ENCODE data around the gene TBC1D14. TPM values are rescaled to one million over a fixed set of nuclear protein-coding genes. Genes with fewer than 3 reads are reported as not detected.

The TBC1D14 gene
- total and polyA plus RNA-seq, 9 of the 15 experiments (the other 6 are each of a cell fraction or from before 2014, with no cell fraction given): 2.1 to 59.6 (median 44.8) TPM

DNA sequence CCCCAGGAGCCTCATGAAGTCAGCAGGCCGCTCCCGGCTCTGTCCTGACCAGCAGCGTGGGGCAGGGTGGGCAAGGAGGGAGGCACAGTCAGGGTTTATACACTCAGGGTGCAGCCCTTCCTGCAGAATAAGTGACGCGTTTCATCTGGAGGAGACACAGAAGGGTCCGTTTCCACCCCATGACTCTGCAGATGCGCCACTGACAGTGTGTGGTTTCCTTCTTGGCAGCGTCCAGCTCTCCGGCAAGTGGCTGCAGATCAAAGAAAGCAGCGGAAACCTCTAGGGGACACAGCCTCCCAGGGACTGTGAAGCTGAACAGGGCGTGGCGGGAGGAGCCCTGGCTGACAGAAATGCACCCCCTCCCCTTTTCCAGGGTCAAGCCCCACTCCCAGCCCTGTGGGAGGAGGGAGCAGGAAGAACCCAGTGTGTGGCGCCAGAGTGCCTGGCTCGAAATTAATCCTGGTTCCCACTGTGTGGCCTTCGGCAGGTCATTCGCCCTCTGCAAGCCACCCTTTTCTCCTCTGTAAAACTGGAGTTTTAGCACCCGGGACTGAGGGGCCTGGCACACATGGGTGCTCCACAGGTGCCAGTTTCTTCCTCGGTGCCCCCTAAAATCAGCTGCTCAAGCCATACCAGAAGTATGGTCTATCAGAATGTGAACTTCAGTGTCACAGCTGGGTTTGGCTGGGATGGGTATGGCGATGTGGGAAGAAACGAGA lies 17.3 kb upstream of the TBC1D14 start (continued):
- TF ChIP-seq, protein P1, sequence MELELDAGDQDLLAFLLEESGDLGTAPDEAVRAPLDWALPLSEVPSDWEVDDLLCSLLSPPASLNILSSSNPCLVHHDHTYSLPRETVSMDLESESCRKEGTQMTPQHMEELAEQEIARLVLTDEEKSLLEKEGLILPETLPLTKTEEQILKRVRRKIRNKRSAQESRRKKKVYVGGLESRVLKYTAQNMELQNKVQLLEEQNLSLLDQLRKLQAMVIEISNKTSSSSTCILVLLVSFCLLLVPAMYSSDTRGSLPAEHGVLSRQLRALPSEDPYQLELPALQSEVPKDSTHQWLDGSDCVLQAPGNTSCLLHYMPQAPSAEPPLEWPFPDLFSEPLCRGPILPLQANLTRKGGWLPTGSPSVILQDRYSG (tag; conservative IDR thresholded peaks at IDR 0.05; ENCODE audit: low read depth): no peak
- TF ChIP-seq OTX1 (CRISPR knock-in tag; IDR thresholded peaks at IDR 0.05) (no peak), FOXK2 (conservative IDR thresholded peaks at IDR 0.05 in 1 of 2, IDR thresholded peaks at IDR 0.05 in 1 of 2; ENCODE audit: low read depth in 2 of 2) (0 out of 4 replicates have a peak, but pooled peaks have one; percentile 26), ZFP36 (IDR thresholded peaks at IDR 0.05; ENCODE audit: low read depth, low read length, partially characterized antibody) (peak; percentile 19), ATF7 (IDR thresholded peaks at IDR 0.05) (peak; percentile 65; the same call in 1 of the 2 replicates), KDM2B (CRISPR knock-in tag; IDR thresholded peaks at IDR 0.05) (no peak), ELF4 (CRISPR knock-in tag; IDR thresholded peaks at IDR 0.05) (no peak), MEF2D (tag; conservative IDR thresholded peaks at IDR 0.05; ENCODE audit: low read depth) (no peak), NRF1 (conservative IDR thresholded peaks at IDR 0.05 in 1 of 2, IDR thresholded peaks at IDR 0.05 in 1 of 2) (peak; percentile 63 to 68), SRSF1 (IDR thresholded peaks at IDR 0.05; ENCODE audit: low read depth, low read length) (no peak), MCM3 (IDR thresholded peaks at IDR 0.05) (no peak)
- TF ChIP-seq, protein P2, sequence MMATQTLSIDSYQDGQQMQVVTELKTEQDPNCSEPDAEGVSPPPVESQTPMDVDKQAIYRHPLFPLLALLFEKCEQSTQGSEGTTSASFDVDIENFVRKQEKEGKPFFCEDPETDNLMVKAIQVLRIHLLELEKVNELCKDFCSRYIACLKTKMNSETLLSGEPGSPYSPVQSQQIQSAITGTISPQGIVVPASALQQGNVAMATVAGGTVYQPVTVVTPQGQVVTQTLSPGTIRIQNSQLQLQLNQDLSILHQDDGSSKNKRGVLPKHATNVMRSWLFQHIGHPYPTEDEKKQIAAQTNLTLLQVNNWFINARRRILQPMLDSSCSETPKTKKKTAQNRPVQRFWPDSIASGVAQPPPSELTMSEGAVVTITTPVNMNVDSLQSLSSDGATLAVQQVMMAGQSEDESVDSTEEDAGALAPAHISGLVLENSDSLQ (IDR thresholded peaks at IDR 0.05): peak; percentile 68
- TF ChIP-seq, protein P3, sequence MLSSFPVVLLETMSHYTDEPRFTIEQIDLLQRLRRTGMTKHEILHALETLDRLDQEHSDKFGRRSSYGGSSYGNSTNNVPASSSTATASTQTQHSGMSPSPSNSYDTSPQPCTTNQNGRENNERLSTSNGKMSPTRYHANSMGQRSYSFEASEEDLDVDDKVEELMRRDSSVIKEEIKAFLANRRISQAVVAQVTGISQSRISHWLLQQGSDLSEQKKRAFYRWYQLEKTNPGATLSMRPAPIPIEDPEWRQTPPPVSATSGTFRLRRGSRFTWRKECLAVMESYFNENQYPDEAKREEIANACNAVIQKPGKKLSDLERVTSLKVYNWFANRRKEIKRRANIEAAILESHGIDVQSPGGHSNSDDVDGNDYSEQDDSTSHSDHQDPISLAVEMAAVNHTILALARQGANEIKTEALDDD (IDR thresholded peaks at IDR 0.05): no peak
- TF ChIP-seq, protein P4, sequence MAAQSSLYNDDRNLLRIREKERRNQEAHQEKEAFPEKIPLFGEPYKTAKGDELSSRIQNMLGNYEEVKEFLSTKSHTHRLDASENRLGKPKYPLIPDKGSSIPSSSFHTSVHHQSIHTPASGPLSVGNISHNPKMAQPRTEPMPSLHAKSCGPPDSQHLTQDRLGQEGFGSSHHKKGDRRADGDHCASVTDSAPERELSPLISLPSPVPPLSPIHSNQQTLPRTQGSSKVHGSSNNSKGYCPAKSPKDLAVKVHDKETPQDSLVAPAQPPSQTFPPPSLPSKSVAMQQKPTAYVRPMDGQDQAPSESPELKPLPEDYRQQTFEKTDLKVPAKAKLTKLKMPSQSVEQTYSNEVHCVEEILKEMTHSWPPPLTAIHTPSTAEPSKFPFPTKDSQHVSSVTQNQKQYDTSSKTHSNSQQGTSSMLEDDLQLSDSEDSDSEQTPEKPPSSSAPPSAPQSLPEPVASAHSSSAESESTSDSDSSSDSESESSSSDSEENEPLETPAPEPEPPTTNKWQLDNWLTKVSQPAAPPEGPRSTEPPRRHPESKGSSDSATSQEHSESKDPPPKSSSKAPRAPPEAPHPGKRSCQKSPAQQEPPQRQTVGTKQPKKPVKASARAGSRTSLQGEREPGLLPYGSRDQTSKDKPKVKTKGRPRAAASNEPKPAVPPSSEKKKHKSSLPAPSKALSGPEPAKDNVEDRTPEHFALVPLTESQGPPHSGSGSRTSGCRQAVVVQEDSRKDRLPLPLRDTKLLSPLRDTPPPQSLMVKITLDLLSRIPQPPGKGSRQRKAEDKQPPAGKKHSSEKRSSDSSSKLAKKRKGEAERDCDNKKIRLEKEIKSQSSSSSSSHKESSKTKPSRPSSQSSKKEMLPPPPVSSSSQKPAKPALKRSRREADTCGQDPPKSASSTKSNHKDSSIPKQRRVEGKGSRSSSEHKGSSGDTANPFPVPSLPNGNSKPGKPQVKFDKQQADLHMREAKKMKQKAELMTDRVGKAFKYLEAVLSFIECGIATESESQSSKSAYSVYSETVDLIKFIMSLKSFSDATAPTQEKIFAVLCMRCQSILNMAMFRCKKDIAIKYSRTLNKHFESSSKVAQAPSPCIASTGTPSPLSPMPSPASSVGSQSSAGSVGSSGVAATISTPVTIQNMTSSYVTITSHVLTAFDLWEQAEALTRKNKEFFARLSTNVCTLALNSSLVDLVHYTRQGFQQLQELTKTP (IDR thresholded peaks at IDR 0.05; ENCODE audit: low read depth in 1 of 2, partially characterized antibody in 2 of 2): peak in 1 of 2 experiments; percentile 37
- TF ChIP-seq, protein P5, sequence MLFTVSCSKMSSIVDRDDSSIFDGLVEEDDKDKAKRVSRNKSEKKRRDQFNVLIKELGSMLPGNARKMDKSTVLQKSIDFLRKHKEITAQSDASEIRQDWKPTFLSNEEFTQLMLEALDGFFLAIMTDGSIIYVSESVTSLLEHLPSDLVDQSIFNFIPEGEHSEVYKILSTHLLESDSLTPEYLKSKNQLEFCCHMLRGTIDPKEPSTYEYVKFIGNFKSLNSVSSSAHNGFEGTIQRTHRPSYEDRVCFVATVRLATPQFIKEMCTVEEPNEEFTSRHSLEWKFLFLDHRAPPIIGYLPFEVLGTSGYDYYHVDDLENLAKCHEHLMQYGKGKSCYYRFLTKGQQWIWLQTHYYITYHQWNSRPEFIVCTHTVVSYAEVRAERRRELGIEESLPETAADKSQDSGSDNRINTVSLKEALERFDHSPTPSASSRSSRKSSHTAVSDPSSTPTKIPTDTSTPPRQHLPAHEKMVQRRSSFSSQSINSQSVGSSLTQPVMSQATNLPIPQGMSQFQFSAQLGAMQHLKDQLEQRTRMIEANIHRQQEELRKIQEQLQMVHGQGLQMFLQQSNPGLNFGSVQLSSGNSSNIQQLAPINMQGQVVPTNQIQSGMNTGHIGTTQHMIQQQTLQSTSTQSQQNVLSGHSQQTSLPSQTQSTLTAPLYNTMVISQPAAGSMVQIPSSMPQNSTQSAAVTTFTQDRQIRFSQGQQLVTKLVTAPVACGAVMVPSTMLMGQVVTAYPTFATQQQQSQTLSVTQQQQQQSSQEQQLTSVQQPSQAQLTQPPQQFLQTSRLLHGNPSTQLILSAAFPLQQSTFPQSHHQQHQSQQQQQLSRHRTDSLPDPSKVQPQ (CRISPR knock-in tag; IDR thresholded peaks at IDR 0.05; ENCODE audit: borderline replicate concordance): no peak
- TF ChIP-seq, protein P6, sequence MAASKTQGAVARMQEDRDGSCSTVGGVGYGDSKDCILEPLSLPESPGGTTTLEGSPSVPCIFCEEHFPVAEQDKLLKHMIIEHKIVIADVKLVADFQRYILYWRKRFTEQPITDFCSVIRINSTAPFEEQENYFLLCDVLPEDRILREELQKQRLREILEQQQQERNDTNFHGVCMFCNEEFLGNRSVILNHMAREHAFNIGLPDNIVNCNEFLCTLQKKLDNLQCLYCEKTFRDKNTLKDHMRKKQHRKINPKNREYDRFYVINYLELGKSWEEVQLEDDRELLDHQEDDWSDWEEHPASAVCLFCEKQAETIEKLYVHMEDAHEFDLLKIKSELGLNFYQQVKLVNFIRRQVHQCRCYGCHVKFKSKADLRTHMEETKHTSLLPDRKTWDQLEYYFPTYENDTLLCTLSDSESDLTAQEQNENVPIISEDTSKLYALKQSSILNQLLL (CRISPR knock-in tag; IDR thresholded peaks at IDR 0.05; ENCODE audit: borderline replicate concordance): no peak

All from K562 (cell line).